Measurements from ENCODE around the gene PTPRM. TPM values are rescaled to one million over a fixed set of nuclear protein-coding genes. Genes with fewer than 3 reads are reported as not detected.

Gene PTPRM
- total RNA-seq, 1 donor from 2014 or later, result 42.1 TPM

DNA sequence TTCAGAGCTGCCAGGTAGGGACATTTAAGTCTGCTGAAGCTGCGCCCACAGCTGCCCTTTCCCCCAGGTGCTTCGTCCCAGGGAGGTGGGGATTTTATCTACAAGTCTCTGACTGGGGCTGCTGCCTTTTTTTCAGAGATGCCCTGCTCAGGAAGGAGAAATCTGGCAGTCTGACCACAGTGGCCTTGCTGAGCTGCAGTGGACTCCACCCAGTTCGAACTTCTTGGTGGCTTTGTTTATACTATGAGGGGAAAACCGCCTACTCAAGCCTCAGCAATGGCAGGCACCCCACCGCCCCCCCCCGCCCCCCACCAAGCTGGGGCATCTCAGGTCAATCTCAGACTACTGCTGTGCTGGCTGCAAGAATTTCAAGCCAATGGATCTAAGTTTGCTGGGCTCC, 584.1 kb downstream of the PTPRM start:
- TF ChIP-seq, protein P1, sequence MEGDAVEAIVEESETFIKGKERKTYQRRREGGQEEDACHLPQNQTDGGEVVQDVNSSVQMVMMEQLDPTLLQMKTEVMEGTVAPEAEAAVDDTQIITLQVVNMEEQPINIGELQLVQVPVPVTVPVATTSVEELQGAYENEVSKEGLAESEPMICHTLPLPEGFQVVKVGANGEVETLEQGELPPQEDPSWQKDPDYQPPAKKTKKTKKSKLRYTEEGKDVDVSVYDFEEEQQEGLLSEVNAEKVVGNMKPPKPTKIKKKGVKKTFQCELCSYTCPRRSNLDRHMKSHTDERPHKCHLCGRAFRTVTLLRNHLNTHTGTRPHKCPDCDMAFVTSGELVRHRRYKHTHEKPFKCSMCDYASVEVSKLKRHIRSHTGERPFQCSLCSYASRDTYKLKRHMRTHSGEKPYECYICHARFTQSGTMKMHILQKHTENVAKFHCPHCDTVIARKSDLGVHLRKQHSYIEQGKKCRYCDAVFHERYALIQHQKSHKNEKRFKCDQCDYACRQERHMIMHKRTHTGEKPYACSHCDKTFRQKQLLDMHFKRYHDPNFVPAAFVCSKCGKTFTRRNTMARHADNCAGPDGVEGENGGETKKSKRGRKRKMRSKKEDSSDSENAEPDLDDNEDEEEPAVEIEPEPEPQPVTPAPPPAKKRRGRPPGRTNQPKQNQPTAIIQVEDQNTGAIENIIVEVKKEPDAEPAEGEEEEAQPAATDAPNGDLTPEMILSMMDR (IDR thresholded peaks at IDR 0.05; ENCODE audit: insufficient read depth, low read length, severe bottlenecking), result no peak
- Histone ChIP-seq H3K27me3 (ENCODE audit: control insufficient read depth, insufficient read depth, low read length) (no peaks in the 10 kb centered on the region), H3K36me3 (ENCODE audit: control insufficient read depth, insufficient read depth, low read length) (no peaks in the 10 kb centered on the region), H3K4me3 (ENCODE audit: low read depth, low read length) (no peak overlapping the region)
- FAIRE-seq, result no peak
- no peak for DNase-seq (ENCODE audit: low read depth)

GRCh38 chr18:8153887-8154583, 586.9 kb downstream of the PTPRM start:
- DNase-seq (ENCODE audit: low read depth) (peak; percentile 80), FAIRE-seq (no peak)
- TF ChIP-seq, protein P1 (IDR thresholded peaks at IDR 0.05; ENCODE audit: insufficient read depth, low read length, severe bottlenecking), result no peak
- Histone ChIP-seq H3K36me3 (ENCODE audit: control insufficient read depth, insufficient read depth, low read length) (peaks cover 2% of the 10 kb centered on the region), H3K4me3 (ENCODE audit: low read depth, low read length) (no peak overlapping the region), H3K27me3 (ENCODE audit: control insufficient read depth, insufficient read depth, low read length) (no peaks in the 10 kb centered on the region)

DNA sequence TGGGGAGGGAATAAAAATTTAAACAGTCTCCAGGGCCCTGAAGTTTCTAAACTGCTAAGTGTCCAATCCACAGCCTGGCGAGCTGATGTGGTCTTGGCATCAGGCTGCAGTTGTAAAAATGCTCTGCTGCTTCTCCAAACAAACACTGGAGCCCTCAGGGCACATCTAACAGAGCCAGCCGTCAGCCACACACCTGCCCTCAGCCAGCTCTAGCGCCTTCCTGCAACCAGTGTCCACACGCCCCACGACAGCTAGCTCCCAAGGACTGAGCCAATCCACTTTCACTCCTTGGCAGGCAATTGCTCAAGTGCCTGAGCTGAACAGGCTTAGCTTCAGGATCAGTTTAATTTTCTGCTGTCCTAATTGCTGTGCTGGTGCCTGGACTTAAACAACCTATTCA, 595.7 kb downstream of the PTPRM start:
- TF ChIP-seq, protein P1 (IDR thresholded peaks at IDR 0.05; ENCODE audit: insufficient read depth, low read length, severe bottlenecking), result no peak
- Histone ChIP-seq H3K36me3 (ENCODE audit: control insufficient read depth, insufficient read depth, low read length) (no peaks in the 10 kb centered on the region), H3K27me3 (ENCODE audit: control insufficient read depth, insufficient read depth, low read length) (no peaks in the 10 kb centered on the region), H3K4me3 (ENCODE audit: low read depth, low read length) (no peak overlapping the region)
- peak; percentile 53 for DNase-seq (ENCODE audit: low read depth)
- FAIRE-seq, result peak; percentile 13

- Histone ChIP-seq H3K36me3 (ENCODE audit: control insufficient read depth, insufficient read depth, low read length) (no peaks in the 10 kb centered on the region), H3K4me3 (ENCODE audit: low read depth, low read length) (no peak overlapping the region), H3K27me3 (ENCODE audit: control insufficient read depth, insufficient read depth, low read length) (no peaks in the 10 kb centered on the region)
- DNase-seq (ENCODE audit: low read depth), result no peak
- no peak for FAIRE-seq
- TF ChIP-seq, protein P1 (IDR thresholded peaks at IDR 0.05; ENCODE audit: insufficient read depth, low read length, severe bottlenecking), result no peak
These were observed 596.3 kb downstream of the PTPRM start for GRCh38 chr18:8163286-8163959.

DNA sequence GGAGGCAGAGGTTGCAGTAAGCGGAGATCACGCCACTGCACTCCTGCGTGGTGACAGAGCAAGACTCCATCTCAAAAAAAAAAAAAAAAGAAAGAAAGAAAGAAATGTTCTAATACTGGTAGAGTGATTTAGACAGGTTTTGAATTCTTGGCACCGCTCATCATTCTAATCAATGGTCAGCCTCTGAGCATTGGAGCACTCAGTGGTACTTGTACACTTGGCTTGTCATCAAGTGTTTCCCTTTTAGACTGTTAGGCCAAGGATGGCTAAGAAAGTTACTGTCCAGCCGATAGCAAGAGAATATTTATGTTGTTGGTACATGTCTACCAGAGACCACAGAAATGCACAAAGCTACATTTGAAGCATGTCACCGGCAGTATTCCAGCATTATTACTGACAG, 598.0 kb downstream of the PTPRM start:
- TF ChIP-seq, protein P1 (IDR thresholded peaks at IDR 0.05; ENCODE audit: insufficient read depth, low read length, severe bottlenecking), result no peak
- Histone ChIP-seq H3K27me3 (ENCODE audit: control insufficient read depth, insufficient read depth, low read length) (no peaks in the 10 kb centered on the region), H3K4me3 (ENCODE audit: low read depth, low read length) (no peak overlapping the region), H3K36me3 (ENCODE audit: control insufficient read depth, insufficient read depth, low read length) (no peaks in the 10 kb centered on the region)
- no peak for FAIRE-seq
- no peak for DNase-seq (ENCODE audit: low read depth)

Data from bronchial epithelial cell (primary cell).